ENCODE results near the gene NHLRC4.

NHLRC4 gene

DNA sequence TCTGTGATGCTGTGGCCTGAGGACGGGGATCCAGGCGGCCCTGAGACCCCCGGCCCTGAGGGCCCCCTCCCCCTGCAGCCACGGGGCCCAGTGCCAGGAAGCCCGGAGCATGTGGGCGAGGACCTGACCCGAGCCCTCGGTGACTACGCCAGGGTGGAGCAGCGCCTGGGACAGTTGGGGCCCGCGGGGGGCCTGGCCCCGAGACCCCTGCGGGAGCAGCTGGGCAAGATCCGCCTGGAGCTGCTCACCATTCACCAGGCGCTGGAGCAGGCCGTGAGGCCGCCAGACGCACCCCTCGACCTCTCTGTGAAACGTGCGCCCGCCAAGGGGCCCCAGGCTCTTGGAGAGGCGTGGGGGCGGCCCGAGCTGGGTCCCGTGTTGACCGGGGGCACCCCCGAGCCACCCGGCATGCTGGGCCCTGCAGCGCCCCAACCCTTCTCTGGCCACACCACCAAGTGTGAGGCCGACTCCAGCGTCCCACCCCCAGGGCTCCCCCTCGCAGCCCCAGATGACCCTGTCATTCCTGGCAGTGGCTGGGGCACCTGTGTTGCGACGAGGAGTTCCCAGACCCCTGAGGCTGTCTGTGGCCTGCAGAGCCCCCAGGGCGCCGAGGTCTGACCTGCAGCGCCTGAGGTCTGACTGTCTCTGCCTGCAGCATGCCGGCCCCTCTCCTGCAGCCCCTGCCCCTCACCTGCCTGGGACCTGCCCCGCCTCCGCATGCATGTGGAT is 2.0 kb upstream of the NHLRC4 start:
- no peak for TF ChIP-seq CTCF (IDR thresholded peaks at IDR 0.05; ENCODE audit: control insufficient read depth, extremely low read depth, insufficient read depth)
- DNase-seq (ENCODE audit: low read depth): no peak
- no peak overlapping the region for H3K4me3 ChIP-seq (ENCODE audit: low read depth, low read length)

GRCh38 chr16:565419-566330 is 1.1 kb upstream of the NHLRC4 start:
- TF ChIP-seq CTCF (IDR thresholded peaks at IDR 0.05; ENCODE audit: control insufficient read depth, extremely low read depth, insufficient read depth): no peak
- DNase-seq (ENCODE audit: low read depth): no peak
- H3K4me3 ChIP-seq (ENCODE audit: low read depth, low read length): no peak overlapping the region

DNA sequence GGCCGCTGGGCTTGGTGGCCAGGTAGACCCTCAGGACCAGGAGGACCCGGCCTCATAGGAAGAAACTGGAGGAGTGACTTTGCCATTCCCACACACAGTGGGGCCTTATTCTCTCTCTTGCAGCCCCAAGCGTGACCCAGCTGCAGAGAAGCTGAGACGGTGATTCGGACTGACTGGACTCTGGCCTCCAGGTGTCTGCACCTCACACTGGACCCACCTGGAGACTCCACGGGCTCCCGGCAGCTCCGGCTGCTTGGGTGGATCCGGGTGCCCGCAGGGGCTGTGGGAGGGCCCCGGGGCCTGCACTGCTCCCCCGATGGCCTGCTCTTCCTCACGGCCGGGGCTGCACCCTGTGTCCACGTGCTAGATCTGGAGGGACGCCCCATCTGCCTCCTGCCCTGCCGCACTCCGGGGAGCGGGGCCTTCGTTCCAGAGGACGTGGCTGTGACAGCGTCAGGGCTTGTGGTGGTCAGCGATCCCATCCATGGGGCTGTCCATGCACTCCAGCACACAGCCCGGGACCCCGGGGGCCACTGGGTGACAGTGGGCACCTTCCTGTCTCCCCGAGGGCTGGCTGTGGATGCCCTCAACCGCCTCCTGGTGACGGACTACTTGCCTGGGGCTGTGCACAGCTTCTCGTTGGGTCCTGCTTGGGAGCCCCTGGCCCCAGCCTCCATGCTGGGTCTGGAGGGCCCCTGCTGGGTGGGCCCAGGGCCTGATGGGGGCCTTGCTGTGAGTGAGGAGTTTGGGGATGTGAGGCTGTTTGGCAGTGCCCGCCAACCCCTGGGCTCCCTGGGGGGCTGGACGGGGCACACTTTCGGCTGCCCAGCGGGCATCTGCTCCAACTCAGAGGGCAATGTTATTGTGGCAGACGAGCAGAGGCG is 810 bp downstream of the NHLRC4 start:
- DNase-seq (ENCODE audit: low read depth): no peak
- no peak overlapping the region for H3K4me3 ChIP-seq (ENCODE audit: low read depth, low read length)
- TF ChIP-seq CTCF (IDR thresholded peaks at IDR 0.05; ENCODE audit: control insufficient read depth, extremely low read depth, insufficient read depth): no peak

DNA sequence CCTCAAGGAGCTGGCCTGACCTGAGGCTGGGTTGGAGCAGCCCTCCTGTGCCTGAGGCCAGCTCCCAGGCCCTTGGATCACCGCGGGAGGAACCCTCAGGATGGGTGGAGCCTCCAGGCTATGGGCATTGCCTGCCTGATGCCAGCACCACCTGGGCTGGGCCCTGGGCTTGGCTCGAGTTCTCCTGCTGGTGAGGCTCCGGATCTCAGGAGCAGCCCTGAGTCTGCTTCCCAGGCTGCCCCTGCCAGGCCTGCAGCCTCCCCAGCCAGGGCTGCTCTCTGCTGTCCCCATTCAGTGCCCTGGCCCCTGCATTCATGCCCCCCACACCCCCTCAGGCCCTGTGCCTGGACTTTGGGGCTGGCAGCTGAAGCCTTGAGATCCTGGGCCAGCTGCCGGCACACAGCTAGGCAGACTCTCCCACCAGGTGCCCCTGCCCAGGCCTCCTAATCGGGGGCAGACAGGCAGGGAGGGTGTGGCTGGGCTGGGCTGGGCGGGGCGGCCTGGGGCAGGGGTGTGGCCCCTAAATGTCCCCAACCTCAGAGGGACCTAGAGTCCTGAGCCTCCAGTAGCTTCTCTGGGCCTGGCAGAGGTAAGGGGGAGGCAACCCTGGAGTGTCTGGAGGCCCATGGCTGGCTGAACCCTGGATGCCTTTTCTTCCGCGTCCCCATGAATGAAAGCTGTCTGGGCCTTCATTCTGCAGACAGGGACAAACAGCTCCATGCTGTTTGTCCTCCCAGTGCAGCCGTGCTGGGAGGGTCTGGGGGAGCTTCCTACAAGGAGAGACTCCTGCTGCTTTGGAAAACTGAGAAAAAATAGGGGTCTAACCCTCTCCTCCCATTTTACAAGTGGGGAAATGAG is 1.8 kb downstream of the NHLRC4 start:
- no peak for TF ChIP-seq CTCF (IDR thresholded peaks at IDR 0.05; ENCODE audit: control insufficient read depth, extremely low read depth, insufficient read depth)
- H3K4me3 ChIP-seq (ENCODE audit: low read depth, low read length): peak overlapping the region; percentile 92
- DNase-seq (ENCODE audit: low read depth): no peak

DNA sequence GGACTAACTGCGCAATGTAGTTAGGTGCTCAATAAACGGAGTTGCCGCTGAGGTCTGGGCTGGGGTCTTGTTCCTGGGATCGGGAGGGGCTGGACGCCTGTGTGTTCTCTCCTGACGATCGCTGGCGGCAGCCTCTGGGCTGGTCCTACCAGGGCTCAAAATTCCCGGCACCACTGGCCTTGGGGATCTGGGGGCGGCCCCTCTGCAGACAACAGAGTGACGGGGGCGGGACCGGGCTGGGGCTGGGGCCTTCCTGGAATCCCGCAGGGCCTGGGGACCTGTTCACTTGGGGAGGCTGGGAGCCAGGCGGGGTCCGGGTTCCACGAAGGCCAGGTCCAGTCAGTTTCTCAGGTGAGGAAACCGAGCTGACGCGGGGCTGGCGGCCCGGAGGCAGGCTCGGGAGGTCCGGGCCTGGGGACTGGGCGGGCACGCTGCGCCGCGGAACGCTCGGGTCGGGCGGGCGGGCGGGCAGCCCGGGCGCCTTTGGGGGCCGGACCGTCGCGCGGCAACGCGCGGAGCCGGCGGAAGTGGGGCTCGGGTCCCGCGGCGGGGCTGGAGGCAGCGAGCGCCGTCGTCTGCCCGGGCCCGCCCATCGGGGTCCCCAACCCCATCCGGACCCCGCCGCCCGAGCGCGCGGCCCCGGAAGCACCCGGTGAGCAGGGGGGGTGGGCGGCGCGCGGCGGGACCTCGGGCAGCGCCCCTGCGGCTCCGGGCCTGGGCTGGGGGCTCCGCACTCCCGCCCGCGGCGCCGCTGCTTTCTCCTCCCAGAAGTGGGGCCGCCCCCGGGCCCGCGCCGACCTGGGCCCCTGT is 2.8 kb downstream of the NHLRC4 start, which contains the start of gene PIGQ:
Gene PIGQ, plus strand, starts transcription at position 524 of the 810 bp plus-strand sequence. CDS start 4,107 bp downstream, outside the sequence.
- H3K4me3 ChIP-seq (ENCODE audit: low read depth, low read length): peak within 1 kb of the TSS; percentile 92
- DNase-seq (ENCODE audit: low read depth): no peak
- no peak for TF ChIP-seq CTCF (IDR thresholded peaks at IDR 0.05; ENCODE audit: control insufficient read depth, extremely low read depth, insufficient read depth)
